ENCODE results near the gene ADRA2B. TPM values are rescaled to one million over a fixed set of nuclear protein-coding genes. Genes with fewer than 3 reads are reported as not detected.

Gene ADRA2B
- total RNA-seq, 4 donors from 2014 or later: 0.42 to 2.4 (median 0.97) TPM

- no peak within 1 kb of the TSS for H3K4me3 ChIP-seq (ENCODE audit: low read depth, poor library complexity, severe bottlenecking)
- TF ChIP-seq POLR2A (IDR thresholded peaks at IDR 0.05): no peak
- WGBS, 2 donors: 15 to 20% methylated on average over 15 to 16 of the region's 17 CpGs
- intact Hi-C loops (cut with DNase I; ENCODE audit: low total_unique reads): no loop called here
- DNase-seq (ENCODE audit: low spot score in 2 of 2): peak in 1 of 2 donors; percentile 44
Measured at GRCh38 chr2:96138179-96139145, 22.1 kb upstream of the ADRA2B start, which contains the start of gene ASTL. Gene ASTL, minus strand, starts transcription at chr2:96138502. Its CDS starts 66 bp downstream, at chr2:96138436.

- TF ChIP-seq CTCF (IDR thresholded peaks at IDR 0.05): no peak
- TF ChIP-seq POLR2A (IDR thresholded peaks at IDR 0.05): no peak
- 81 to 83% methylated on average over 15 of the region's 15 CpGs for WGBS, 2 donors
- intact Hi-C loops (cut with DNase I; ENCODE audit: low total_unique reads): no loop called here
- no peak overlapping the region for H3K4me3 ChIP-seq (ENCODE audit: low read depth, poor library complexity, severe bottlenecking)
- no peak for DNase-seq (ENCODE audit: low spot score in 2 of 2)
Measured at GRCh38 chr2:96137321-96138178, 21.2 kb upstream of the ADRA2B start.

- no peak for TF ChIP-seq CTCF (IDR thresholded peaks at IDR 0.05)
- TF ChIP-seq POLR2A (IDR thresholded peaks at IDR 0.05): no peak
- H3K4me3 ChIP-seq (ENCODE audit: low read depth, poor library complexity, severe bottlenecking): no peak overlapping the region
- intact Hi-C loops (cut with DNase I; ENCODE audit: low total_unique reads): no loop called here
- WGBS, 2 donors: 72 to 87% methylated on average over 7 of the region's 8 CpGs
- DNase-seq (ENCODE audit: low spot score in 2 of 2): no peak
Measured at GRCh38 chr2:96136129-96136720, 19.9 kb upstream of the ADRA2B start.

- WGBS, 2 donors: 78 to 86% methylated on average over 5 of the region's 5 CpGs
- no peak overlapping the region for H3K4me3 ChIP-seq (ENCODE audit: low read depth, poor library complexity, severe bottlenecking)
- intact Hi-C loops (cut with DNase I; ENCODE audit: low total_unique reads): no loop called here
- DNase-seq (ENCODE audit: low spot score in 2 of 2): no peak
- no peak for TF ChIP-seq POLR2A (IDR thresholded peaks at IDR 0.05)
- TF ChIP-seq CTCF (IDR thresholded peaks at IDR 0.05): no peak
Measured at GRCh38 chr2:96135621-96136020, 19.2 kb upstream of the ADRA2B start.

- no peak for TF ChIP-seq POLR2A (IDR thresholded peaks at IDR 0.05)
- TF ChIP-seq CTCF (IDR thresholded peaks at IDR 0.05): no peak
- no peak overlapping the region for H3K4me3 ChIP-seq (ENCODE audit: low read depth, poor library complexity, severe bottlenecking)
- no peak for DNase-seq (ENCODE audit: low spot score in 2 of 2)
- intact Hi-C loops (cut with DNase I; ENCODE audit: low total_unique reads): no loop called here
- 81 to 87% methylated on average over 9 of the region's 9 CpGs for WGBS, 2 donors
Measured at GRCh38 chr2:96135171-96135570, 18.8 kb upstream of the ADRA2B start.

Data from lower leg skin (tissue), 4 donors.